K562 (cell line): ENCODE measurements around the gene RAD21L1. TPM values are rescaled to one million over a fixed set of nuclear protein-coding genes. Genes with fewer than 3 reads are reported as not detected.

ENCODE experiments used
- E2F1 ChIP-seq: sonication (generic); formaldehyde crosslinking; IDR thresholded peaks from 2 replicates; pipeline ENCODE4 v1.8.1; 2023; ENCODE audit warnings: mild to moderate bottlenecking, missing genetic modification reagents, moderate library complexity
- EP300 ChIP-seq: IDR thresholded peaks from 2 replicates; pipeline ENCODE4 v1.6.1; 2012; ENCODE audit warnings: low read length, improper control_type of control experiment
- HDAC2 ChIP-seq: fragments of 450-650 bp; IDR thresholded peaks from 2 replicates; pipeline ENCODE4 v1.6.1; 2016; ENCODE audit warnings: mild to moderate bottlenecking
- JUND ChIP-seq, 2 experiments: IDR thresholded peaks; 2 replicates in 1 of 2; 3 replicates in 1 of 2; pipeline ENCODE4 v1.6.1; 2011; ENCODE audit warnings: borderline replicate concordance in 2 of 2, low read depth in 2 of 2, low read length in 2 of 2, improper control_type of control experiment in 1 of 2, missing biosample characterization in 1 of 2, missing genetic modification characterization in 1 of 2, missing genetic modification reagents in 1 of 2
- KDM4B ChIP-seq, 2 experiments: fragments of 450-650 bp in 1 of 2; sonication (generic) in 1 of 2; IDR thresholded peaks; 2 replicates each; pipeline ENCODE4 v1.6.1; 2016 to 2017; ENCODE audit warnings: borderline replicate concordance in 2 of 2, antibody characterized with exemption in 1 of 2, low read depth in 1 of 2, mild to moderate bottlenecking in 1 of 2
- POLR2H ChIP-seq: IDR thresholded peaks from 2 replicates; pipeline ENCODE4 v1.6.1; 2016; ENCODE audit warnings: missing genetic modification characterization, low read depth, mild to moderate bottlenecking, control low read depth, missing compliant biosample characterization, moderate library complexity
- RCOR1 ChIP-seq, 2 experiments: IDR thresholded peaks; 2 replicates each; pipeline ENCODE4 v1.6.1; 2012; ENCODE audit warnings: low read depth in 2 of 2, low read length in 2 of 2, borderline replicate concordance in 1 of 2, improper control_type of control experiment in 1 of 2
- SMARCE1 ChIP-seq: fragments of 450-650 bp; IDR thresholded peaks from 2 replicates; pipeline ENCODE4 v1.7.1; 2016; ENCODE audit warnings: mild to moderate bottlenecking
- ZNF589 ChIP-seq: fragments of 200-800 bp; sonication (Bioruptor generic); IDR thresholded peaks from 2 replicates; pipeline ENCODE4 v1.6.1; 2016; ENCODE audit warnings: low read depth, missing genetic modification characterization, missing compliant biosample characterization
- ZSCAN29 ChIP-seq: fragments of 450-650 bp; IDR thresholded peaks from 2 replicates; pipeline ENCODE4 v1.6.1; 2017
- polyA plus RNA-seq, 8 experiments: library from polyadenylated mRNA; depleted of rRNA in 4 of 8; stranded (reverse) in 5 of 8; unstranded in 3 of 8; fragments of >200 nt; fragmentation: Nextera tagmentation in 2 of 8; fragmentation: Illumina TruSeq in 1 of 8; extraction: Ambion mirVana in 2 of 8; extraction: Trizol in 1 of 8; gene quantifications; 2 replicates each; pipeline versions ENCODE4 v1.2.1 to v1.2.3, GENCODE V29; 2011 to 2014; ENCODE audit warnings: inconsistent platforms in 1 of 8, missing spikeins in 1 of 8
- total RNA-seq, 7 experiments: library from RNA; depleted of rRNA in 6 of 7; stranded (reverse); fragments of >200 nt in 6 of 7; fragmentation: Illumina TruSeq in 2 of 7; extraction: Trizol in 2 of 7; gene quantifications; 2 replicates each; pipeline versions ENCODE4 v1.2.1 to v1.2.3, GENCODE V29; 2011 to 2021; ENCODE audit warnings: low replicate concordance in 1 of 7

The RAD21L1 gene
- total and polyA plus RNA-seq, 9 of the 15 experiments (the other 6 are each of a cell fraction or from before 2014, with no cell fraction given) = 0.17 to 1.7 (median 0.45) TPM; not detected in 1

GRCh38 chr20:1255675-1256074 lies 29.8 kb downstream of the RAD21L1 start (continued):
- TF ChIP-seq EP300 = peak; percentile 92
- TF ChIP-seq SMARCE1 = peak; percentile 82
- no peak for TF ChIP-seq E2F1 (CRISPR knock-in tag)
- TF ChIP-seq ZNF589 (CRISPR knock-in tag) = no peak
- peak; percentile 61; the same call in 1 of the 2 replicates for TF ChIP-seq JUND (IDR thresholded peaks at IDR 0.05; ENCODE audit: borderline replicate concordance, low read depth, low read length)
- TF ChIP-seq JUND (tag; IDR thresholded peaks at IDR 0.05; ENCODE audit: borderline replicate concordance, low read depth, low read length) = peak; percentile 28; the same call in 1 of the 3 replicates
- peak in 1 of 2 experiments; percentile 52; a peak in 1 of 4 replicates for TF ChIP-seq RCOR1 (IDR thresholded peaks at IDR 0.05; ENCODE audit: borderline replicate concordance in 1 of 2, low read depth in 2 of 2, low read length in 2 of 2)
- TF ChIP-seq ZSCAN29 = no peak
- peak; percentile 29; the same call in 1 of the 2 replicates for TF ChIP-seq POLR2H (tag)
- TF ChIP-seq HDAC2 = 0 out of 2 replicates have a peak, but pooled peaks have one; percentile 38
- TF ChIP-seq KDM4B (IDR thresholded peaks at IDR 0.05; ENCODE audit: borderline replicate concordance in 2 of 2, low read depth in 1 of 2) = no peak
